ENCODE measurements around the gene PI16. TPM values are rescaled to one million over a fixed set of nuclear protein-coding genes. Genes with fewer than 3 reads are reported as not detected.

The PI16 gene
- polyA plus RNA-seq, 1 donor (not counting 4 experiments of a cell fraction or from before 2014, with no cell fraction given), result not detected

DNA sequence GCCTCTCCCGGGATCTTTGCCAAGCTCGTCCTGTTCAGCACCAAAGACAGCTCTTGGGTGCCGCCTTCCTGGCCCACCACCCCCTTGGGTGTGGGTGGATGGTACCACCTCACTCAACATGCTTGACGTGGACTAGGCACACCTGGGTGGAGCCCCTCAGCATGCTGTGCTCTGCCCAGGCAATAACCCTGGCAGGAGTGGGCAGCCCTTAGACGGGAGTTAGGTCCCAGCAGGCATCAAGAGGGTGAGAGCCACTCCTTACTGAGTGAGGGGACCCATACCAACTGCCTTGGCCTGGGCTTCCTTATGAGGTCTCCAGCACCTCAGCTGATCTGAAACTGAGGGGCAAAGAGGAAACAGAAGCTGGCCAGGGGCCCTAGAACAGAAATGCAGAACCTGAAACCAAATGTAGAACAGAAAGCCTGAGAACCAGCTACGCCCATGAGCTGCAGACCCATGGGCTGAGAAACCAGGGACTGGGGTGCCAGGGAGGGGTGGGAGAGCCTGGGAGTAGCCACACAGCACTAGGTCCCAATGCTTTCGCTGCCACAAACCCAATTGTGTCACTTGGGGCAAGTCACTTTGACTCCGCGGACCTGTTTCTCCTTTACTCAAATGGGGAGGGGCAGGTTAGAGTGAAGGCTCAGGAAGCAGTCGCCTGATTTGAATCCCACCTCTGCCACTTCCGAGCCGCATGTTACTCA, 53.0 kb downstream of the PI16 start:
- TF ChIP-seq EZH2 (IDR thresholded peaks at IDR 0.05; ENCODE audit: low read length), result no peak
- TF ChIP-seq, protein P1, sequence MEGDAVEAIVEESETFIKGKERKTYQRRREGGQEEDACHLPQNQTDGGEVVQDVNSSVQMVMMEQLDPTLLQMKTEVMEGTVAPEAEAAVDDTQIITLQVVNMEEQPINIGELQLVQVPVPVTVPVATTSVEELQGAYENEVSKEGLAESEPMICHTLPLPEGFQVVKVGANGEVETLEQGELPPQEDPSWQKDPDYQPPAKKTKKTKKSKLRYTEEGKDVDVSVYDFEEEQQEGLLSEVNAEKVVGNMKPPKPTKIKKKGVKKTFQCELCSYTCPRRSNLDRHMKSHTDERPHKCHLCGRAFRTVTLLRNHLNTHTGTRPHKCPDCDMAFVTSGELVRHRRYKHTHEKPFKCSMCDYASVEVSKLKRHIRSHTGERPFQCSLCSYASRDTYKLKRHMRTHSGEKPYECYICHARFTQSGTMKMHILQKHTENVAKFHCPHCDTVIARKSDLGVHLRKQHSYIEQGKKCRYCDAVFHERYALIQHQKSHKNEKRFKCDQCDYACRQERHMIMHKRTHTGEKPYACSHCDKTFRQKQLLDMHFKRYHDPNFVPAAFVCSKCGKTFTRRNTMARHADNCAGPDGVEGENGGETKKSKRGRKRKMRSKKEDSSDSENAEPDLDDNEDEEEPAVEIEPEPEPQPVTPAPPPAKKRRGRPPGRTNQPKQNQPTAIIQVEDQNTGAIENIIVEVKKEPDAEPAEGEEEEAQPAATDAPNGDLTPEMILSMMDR (optimal IDR thresholded peaks at IDR 0.05 in 1 of 3, IDR thresholded peaks at IDR 0.05 in 1 of 3, conservative IDR thresholded peaks at IDR 0.05 in 1 of 3; ENCODE audit: extremely low read depth in 1 of 3, insufficient read depth in 2 of 3, low read length in 3 of 3), result no peak
- no peak for FAIRE-seq
- no peaks in the 10 kb centered on the region for H3K36me3 ChIP-seq (ENCODE audit: control insufficient read depth in 2 of 2, extremely low read depth in 1 of 2, insufficient read depth in 2 of 2, low read length in 2 of 2)
- no peaks in the 10 kb centered on the region for H3K79me2 ChIP-seq (ENCODE audit: control insufficient read depth, insufficient read depth, low read length)
- no peak overlapping the region for H2AFZ ChIP-seq (ENCODE audit: control insufficient read depth, low read length)
- no peak for DNase-seq (ENCODE audit: low read depth, low spot score)
- no peak overlapping the region for H3K4me3 ChIP-seq (ENCODE audit: control insufficient read depth in 2 of 3, extremely low read depth in 1 of 3, insufficient read depth in 2 of 3, low read depth in 1 of 3, low read length in 3 of 3)
- dilution Hi-C loops (cut with MboI; ENCODE audit: extremely low pct_ligation_motif_present, low sequenced_read_pairs), result no loop called here
- H3K9me3 ChIP-seq (ENCODE audit: control insufficient read depth, low read depth, low read length), result no peaks in the 10 kb centered on the region
- no peaks in the 10 kb centered on the region for H3K9me1 ChIP-seq (ENCODE audit: control insufficient read depth, extremely low read depth, insufficient read depth, low read length)
- H3K9ac ChIP-seq (ENCODE audit: control insufficient read depth, extremely low read depth, insufficient read depth, low read length), result no peak overlapping the region
- H3K27me3 ChIP-seq (ENCODE audit: control insufficient read depth, extremely low read depth, insufficient read depth, low read length), result peaks cover 12% of the 10 kb centered on the region
- no peaks in the 10 kb centered on the region for H4K20me1 ChIP-seq (ENCODE audit: control insufficient read depth, extremely low read depth, insufficient read depth, low read length)
- H3K4me2 ChIP-seq (ENCODE audit: control insufficient read depth, extremely low read depth, insufficient read depth, low read depth, low read length), result no peak overlapping the region
- H3K27ac ChIP-seq (ENCODE audit: control insufficient read depth, insufficient read depth, low read length), result no peak overlapping the region
- peaks cover 6% of the 10 kb centered on the region for H3K4me1 ChIP-seq (ENCODE audit: control insufficient read depth, extremely low read depth, insufficient read depth, low read length)

DNA sequence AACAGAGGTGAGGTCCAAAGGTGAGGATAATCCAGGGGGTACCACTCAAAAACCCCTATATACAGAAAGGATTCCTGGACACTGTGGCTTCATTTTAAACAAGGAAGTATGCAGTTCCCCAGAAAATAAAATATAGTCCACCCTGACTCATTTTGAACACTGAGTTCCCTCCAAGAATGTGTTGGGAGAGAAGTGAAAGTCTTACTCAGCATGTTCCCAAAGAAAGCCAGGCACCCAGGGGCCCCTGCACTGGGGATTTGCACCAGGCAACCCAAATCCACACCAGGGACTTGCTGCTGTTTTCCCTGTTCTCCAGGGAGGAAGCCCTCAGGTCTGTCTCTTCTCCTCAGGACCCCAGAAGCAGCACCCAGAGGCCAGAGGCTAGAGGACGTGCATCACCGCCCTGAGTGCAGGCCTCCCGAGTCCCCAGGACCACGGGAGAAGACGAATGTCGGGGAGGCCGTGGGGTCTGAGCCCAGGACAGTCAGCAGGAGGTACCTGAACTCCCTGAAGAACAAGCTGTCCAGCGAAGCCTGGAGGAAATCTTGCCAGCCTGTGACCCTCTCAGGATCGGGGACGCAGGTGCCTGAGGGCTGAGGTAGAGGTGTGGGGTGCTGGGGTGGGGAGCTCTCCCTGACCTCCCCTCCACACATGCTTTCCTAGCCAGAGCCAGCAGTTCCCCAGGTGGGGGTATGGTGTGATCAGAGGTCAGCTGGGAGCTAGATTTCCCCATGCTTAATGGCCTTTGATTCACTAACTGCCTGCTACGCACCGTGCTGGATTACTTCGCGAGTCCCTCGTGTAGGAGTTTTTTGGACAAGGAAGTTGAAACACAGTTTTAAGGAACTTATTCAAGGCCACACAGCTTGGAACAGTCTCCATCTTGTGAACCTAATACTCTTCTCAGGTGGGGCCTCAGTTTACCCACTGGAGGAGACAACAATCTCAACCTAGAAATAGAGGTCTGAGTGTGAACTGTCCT, 54.2 kb downstream of the PI16 start:
- DNase-seq (ENCODE audit: low read depth, low spot score) (no peak), FAIRE-seq (no peak)
- no peaks in the 10 kb centered on the region for H4K20me1 ChIP-seq (ENCODE audit: control insufficient read depth, extremely low read depth, insufficient read depth, low read length)
- dilution Hi-C loops (cut with MboI; ENCODE audit: extremely low pct_ligation_motif_present, low sequenced_read_pairs), result no loop called here
- H3K4me1 ChIP-seq (ENCODE audit: control insufficient read depth, extremely low read depth, insufficient read depth, low read length), result peaks cover 6% of the 10 kb centered on the region
- no peak overlapping the region for H2AFZ ChIP-seq (ENCODE audit: control insufficient read depth, low read length)
- no peaks in the 10 kb centered on the region for H3K9me3 ChIP-seq (ENCODE audit: control insufficient read depth, low read depth, low read length)
- no peak overlapping the region for H3K27ac ChIP-seq (ENCODE audit: control insufficient read depth, insufficient read depth, low read length)
- no peak overlapping the region for H3K4me2 ChIP-seq (ENCODE audit: control insufficient read depth, extremely low read depth, insufficient read depth, low read depth, low read length)
- no peak overlapping the region for H3K4me3 ChIP-seq (ENCODE audit: control insufficient read depth in 2 of 3, extremely low read depth in 1 of 3, insufficient read depth in 2 of 3, low read depth in 1 of 3, low read length in 3 of 3)
- H3K79me2 ChIP-seq (ENCODE audit: control insufficient read depth, insufficient read depth, low read length), result no peaks in the 10 kb centered on the region
- peaks cover 12% of the 10 kb centered on the region for H3K27me3 ChIP-seq (ENCODE audit: control insufficient read depth, extremely low read depth, insufficient read depth, low read length)
- TF ChIP-seq, protein P1 (optimal IDR thresholded peaks at IDR 0.05 in 1 of 3, IDR thresholded peaks at IDR 0.05 in 1 of 3, conservative IDR thresholded peaks at IDR 0.05 in 1 of 3; ENCODE audit: extremely low read depth in 1 of 3, insufficient read depth in 2 of 3, low read length in 3 of 3), result no peak
- TF ChIP-seq EZH2 (IDR thresholded peaks at IDR 0.05; ENCODE audit: low read length), result no peak
- no peaks in the 10 kb centered on the region for H3K36me3 ChIP-seq (ENCODE audit: control insufficient read depth in 2 of 2, extremely low read depth in 1 of 2, insufficient read depth in 2 of 2, low read length in 2 of 2)
- no peak overlapping the region for H3K9ac ChIP-seq (ENCODE audit: control insufficient read depth, extremely low read depth, insufficient read depth, low read length)
- H3K9me1 ChIP-seq (ENCODE audit: control insufficient read depth, extremely low read depth, insufficient read depth, low read length), result no peaks in the 10 kb centered on the region

All from keratinocyte (primary cell).